ENCODE results near the gene GCHFR.

The GCHFR gene

GRCh38 chr15:40754883-40755811 is 8.7 kb upstream of the GCHFR start, which contains the start of gene RMDN3:
Gene RMDN3 (minus strand): TSS chr15:40755254. CDS start chr15:40754783, 471 bp downstream.
- peak; percentile 88 for DNase-seq (ENCODE audit: low read depth)

- DNase-seq (ENCODE audit: low read depth), result no peak
Observed at GRCh38 chr15:40755812-40756208, 8.1 kb upstream of the GCHFR start.

- no peak for DNase-seq (ENCODE audit: low read depth)
Observed at GRCh38 chr15:40756938-40757337, 6.9 kb upstream of the GCHFR start.

GRCh38 chr15:40759961-40760360 is 3.9 kb upstream of the GCHFR start:
- DNase-seq (ENCODE audit: low read depth), result no peak

- DNase-seq (ENCODE audit: low read depth), result no peak
Observed at GRCh38 chr15:40762919-40763800, 708 bp upstream of the GCHFR start.

- DNase-seq (ENCODE audit: low read depth), result no peak
Observed at GRCh38 chr15:40764629-40765103, 798 bp downstream of the GCHFR start.

GRCh38 chr15:40766194-40766815 is 2.4 kb downstream of the GCHFR start:
- DNase-seq (ENCODE audit: low read depth), result no peak

- DNase-seq (ENCODE audit: low read depth), result no peak
Observed at GRCh38 chr15:40766906-40767837, 3.3 kb downstream of the GCHFR start.

GRCh38 chr15:40767838-40768500 is 4.1 kb downstream of the GCHFR start:
- DNase-seq (ENCODE audit: low read depth), result no peak

- DNase-seq (ENCODE audit: low read depth), result no peak
Observed at GRCh38 chr15:40768521-40769273, 4.8 kb downstream of the GCHFR start.

GRCh38 chr15:40769274-40770146 is 5.6 kb downstream of the GCHFR start, which contains the start of gene C15orf62:
Gene C15orf62 (plus strand): TSS chr15:40769980. CDS start chr15:40770496, 516 bp downstream.
- DNase-seq (ENCODE audit: low read depth), result peak; percentile 39

- no peak for DNase-seq (ENCODE audit: low read depth)
Observed at GRCh38 chr15:40770147-40770721, 6.4 kb downstream of the GCHFR start.

- no peak for DNase-seq (ENCODE audit: low read depth)
Observed at GRCh38 chr15:40771242-40771641, 7.4 kb downstream of the GCHFR start.

- DNase-seq (ENCODE audit: low read depth), result no peak
Observed at GRCh38 chr15:40772014-40772413, 8.1 kb downstream of the GCHFR start.

GRCh38 chr15:40773496-40773895 is 9.6 kb downstream of the GCHFR start:
- DNase-seq (ENCODE audit: low read depth), result no peak

GRCh38 chr15:40773902-40774301 is 10.0 kb downstream of the GCHFR start:
- no peak for DNase-seq (ENCODE audit: low read depth)

GRCh38 chr15:40775007-40775406 is 11.1 kb downstream of the GCHFR start:
- DNase-seq (ENCODE audit: low read depth), result no peak

Measured in T follicular helper cell (primary cell).